SK-N-SH treated with all-trans-retinoic acid at 6 μM for 48 hours (cell line): ENCODE measurements around the gene TAAR9.
"Not testable (repeated sequence)": the region's sequence is repeated elsewhere in the genome, so short reads cannot be mapped to it uniquely, and the experiment has no call there.

ENCODE experiments used
- CSDC2 ChIP-seq: fragments of 250-450 bp; sonication (Bioruptor Pico); IDR thresholded peaks from 2 replicates; pipeline ENCODE4 v1.5.0; 2020; ENCODE audit warnings: mild to moderate bottlenecking, moderate library complexity
- CSRNP3 ChIP-seq: fragments of 250-450 bp; sonication (Bioruptor Pico); IDR thresholded peaks from 2 replicates; pipeline ENCODE4 v1.5.1; 2021; ENCODE audit warnings: mild to moderate bottlenecking, moderate library complexity
- GLIS3 ChIP-seq: fragments of 250-450 bp; sonication (Bioruptor Pico); IDR thresholded peaks from 2 replicates; pipeline ENCODE4 v1.5.0; 2020; ENCODE audit warnings: mild to moderate bottlenecking, moderate library complexity
- OSR1 ChIP-seq: fragments of 250-450 bp; sonication (Bioruptor Pico); IDR thresholded peaks from 2 replicates; pipeline ENCODE4 v1.8.0; 2022; ENCODE audit warnings: moderate library complexity, mild to moderate bottlenecking, inconsistent platforms
- PATZ1 ChIP-seq: fragments of 250-450 bp; sonication (Bioruptor Pico); IDR thresholded peaks from 2 replicates; pipeline ENCODE4 v1.8.0; 2020; ENCODE audit warnings: mild to moderate bottlenecking, moderate library complexity, borderline replicate concordance
- PPARA ChIP-seq: fragments of 250-450 bp; sonication (Bioruptor Pico); IDR thresholded peaks from 2 replicates; pipeline ENCODE4 v1.5.0; 2020; ENCODE audit warnings: mild to moderate bottlenecking, borderline replicate concordance
- RARB ChIP-seq: fragments of 250-450 bp; sonication (Bioruptor Pico); IDR thresholded peaks from 2 replicates; pipeline ENCODE4 v1.8.0; 2021; ENCODE audit warnings: mild to moderate bottlenecking, moderate library complexity
- SNAI2 ChIP-seq: fragments of 250-450 bp; sonication (Bioruptor Pico); IDR thresholded peaks from 2 replicates; pipeline ENCODE4 v1.5.0; 2020; ENCODE audit warnings: mild to moderate bottlenecking, moderate library complexity
- TCF4 ChIP-seq: fragments of 250-450 bp; sonication (Bioruptor Pico); IDR thresholded peaks from 2 replicates; pipeline ENCODE4 v1.8.0; 2021; ENCODE audit warnings: mild to moderate bottlenecking, moderate library complexity, borderline replicate concordance
- ZFP3 ChIP-seq: fragments of 250-450 bp; sonication (Bioruptor Pico); IDR thresholded peaks from 2 replicates; pipeline ENCODE4 v1.5.0; 2020; ENCODE audit warnings: mild to moderate bottlenecking, moderate library complexity
- ZFP30 ChIP-seq: fragments of 450-650 bp; formaldehyde crosslinking; IDR thresholded peaks from 2 replicates; pipeline ENCODE4 v1.5.0; 2022; ENCODE audit warnings: mild to moderate bottlenecking, moderate library complexity

- not testable (repeated sequence) for TF ChIP-seq ZFP3 (CRISPR knock-in tag); PATZ1 (CRISPR knock-in tag); TCF4 (CRISPR knock-in tag); OSR1; ZFP30 (CRISPR knock-in tag); CSRNP3 (CRISPR knock-in tag); PPARA (CRISPR knock-in tag); GLIS3 (CRISPR knock-in tag); RARB (CRISPR knock-in tag); SNAI2 (CRISPR knock-in tag); CSDC2
These were observed 3.5 kb upstream of the TAAR9 start for GRCh38 chr6:132534546-132534945.
